ENCODE measurements around the gene BCOR. TPM values are rescaled to one million over a fixed set of nuclear protein-coding genes. Genes with fewer than 3 reads are reported as not detected.

Gene BCOR
- total RNA-seq, 1 donor from 2014 or later: 24.3 TPM

GRCh38 chrX:40103565-40104323, 6.0 kb upstream of the BCOR start:
- DNase-seq (ENCODE audit: low read depth): no peak
- no peak overlapping the region for H3K4me3 ChIP-seq (ENCODE audit: low read depth, low read length)
- TF ChIP-seq, protein P1, sequence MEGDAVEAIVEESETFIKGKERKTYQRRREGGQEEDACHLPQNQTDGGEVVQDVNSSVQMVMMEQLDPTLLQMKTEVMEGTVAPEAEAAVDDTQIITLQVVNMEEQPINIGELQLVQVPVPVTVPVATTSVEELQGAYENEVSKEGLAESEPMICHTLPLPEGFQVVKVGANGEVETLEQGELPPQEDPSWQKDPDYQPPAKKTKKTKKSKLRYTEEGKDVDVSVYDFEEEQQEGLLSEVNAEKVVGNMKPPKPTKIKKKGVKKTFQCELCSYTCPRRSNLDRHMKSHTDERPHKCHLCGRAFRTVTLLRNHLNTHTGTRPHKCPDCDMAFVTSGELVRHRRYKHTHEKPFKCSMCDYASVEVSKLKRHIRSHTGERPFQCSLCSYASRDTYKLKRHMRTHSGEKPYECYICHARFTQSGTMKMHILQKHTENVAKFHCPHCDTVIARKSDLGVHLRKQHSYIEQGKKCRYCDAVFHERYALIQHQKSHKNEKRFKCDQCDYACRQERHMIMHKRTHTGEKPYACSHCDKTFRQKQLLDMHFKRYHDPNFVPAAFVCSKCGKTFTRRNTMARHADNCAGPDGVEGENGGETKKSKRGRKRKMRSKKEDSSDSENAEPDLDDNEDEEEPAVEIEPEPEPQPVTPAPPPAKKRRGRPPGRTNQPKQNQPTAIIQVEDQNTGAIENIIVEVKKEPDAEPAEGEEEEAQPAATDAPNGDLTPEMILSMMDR (conservative IDR thresholded peaks at IDR 0.05; ENCODE audit: low read depth, low read length): no peak

DNA sequence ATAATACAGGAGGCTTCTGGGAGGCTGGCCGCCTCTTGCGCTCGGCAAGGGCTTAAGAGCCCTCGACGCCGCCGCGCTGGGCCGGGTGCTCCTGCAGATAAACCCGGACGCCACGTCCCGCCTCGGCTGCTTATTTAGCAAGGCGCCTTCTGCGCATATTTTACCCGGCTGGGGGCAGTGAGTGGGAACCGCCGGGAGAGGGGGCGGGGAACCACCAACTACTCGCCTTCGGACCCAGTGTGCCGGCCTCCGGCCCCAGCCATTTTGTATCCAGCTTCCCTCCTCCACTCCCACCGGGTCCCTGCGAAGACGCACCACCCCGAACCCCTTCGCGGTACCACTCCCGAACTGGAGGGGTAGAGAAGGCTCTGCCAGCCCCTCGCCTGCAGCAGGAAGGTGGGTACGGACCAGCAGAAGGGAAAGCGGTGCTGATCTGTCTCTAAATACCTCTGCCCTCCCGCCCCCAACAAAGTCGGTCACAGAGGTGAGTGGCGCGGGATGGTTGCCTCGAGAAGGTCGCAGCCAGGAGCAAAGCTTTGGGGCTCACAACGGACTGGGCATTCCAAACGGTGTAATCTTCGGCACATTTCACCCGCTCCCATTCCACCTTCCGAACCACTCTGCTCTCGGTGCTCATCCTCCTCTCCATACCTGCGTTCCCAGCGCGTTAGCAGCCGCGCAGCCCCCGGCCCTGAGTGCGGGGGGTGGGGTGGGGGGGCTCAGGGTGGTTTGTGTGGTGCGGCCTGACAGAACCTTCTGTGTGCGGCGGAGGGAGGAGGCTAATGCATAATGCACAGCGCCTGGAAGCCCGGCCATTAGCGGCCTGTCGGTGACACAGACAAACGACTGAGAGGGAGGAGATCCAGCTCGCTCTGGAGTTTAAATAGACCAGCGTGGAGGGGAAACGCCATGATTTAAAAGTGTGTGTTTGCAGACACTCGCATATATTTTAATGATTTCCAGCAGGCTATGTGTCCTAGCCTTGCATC, 4.9 kb upstream of the BCOR start:
- H3K4me3 ChIP-seq (ENCODE audit: low read depth, low read length): no peak overlapping the region
- DNase-seq (ENCODE audit: low read depth): no peak
- TF ChIP-seq, protein P1 (conservative IDR thresholded peaks at IDR 0.05; ENCODE audit: low read depth, low read length): no peak

- no peak for DNase-seq (ENCODE audit: low read depth)
- H3K4me3 ChIP-seq (ENCODE audit: low read depth, low read length): no peak overlapping the region
- TF ChIP-seq, protein P1 (conservative IDR thresholded peaks at IDR 0.05; ENCODE audit: low read depth, low read length): no peak
Observed at GRCh38 chrX:40101430-40101802, 3.7 kb upstream of the BCOR start.

- H3K4me3 ChIP-seq (ENCODE audit: low read depth, low read length): no peak overlapping the region
- DNase-seq (ENCODE audit: low read depth): no peak
- TF ChIP-seq, protein P1 (conservative IDR thresholded peaks at IDR 0.05; ENCODE audit: low read depth, low read length): no peak
Observed at GRCh38 chrX:40100537-40101429, 3.0 kb upstream of the BCOR start.

DNA sequence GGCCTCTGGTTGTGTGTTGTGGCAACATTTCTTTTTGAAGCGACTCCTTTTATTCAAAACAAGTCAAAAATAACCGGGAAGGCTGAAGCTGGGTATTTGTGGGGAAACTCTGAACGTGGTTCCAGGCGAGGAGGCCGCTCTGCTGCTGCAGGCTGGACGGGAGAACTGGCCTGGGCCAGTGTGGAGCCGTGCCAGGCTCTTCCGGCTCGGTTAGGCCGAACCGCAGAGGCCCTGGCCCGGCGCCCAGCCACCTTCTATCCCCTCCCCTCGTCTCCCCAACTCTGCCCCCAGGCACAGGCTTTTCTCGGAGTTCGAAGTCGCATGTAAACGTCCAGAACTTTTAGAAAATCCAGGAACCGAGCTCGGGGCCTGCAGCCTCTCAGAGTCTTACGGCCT, 2.4 kb upstream of the BCOR start:
- TF ChIP-seq, protein P1 (conservative IDR thresholded peaks at IDR 0.05; ENCODE audit: low read depth, low read length): no peak
- no peak for DNase-seq (ENCODE audit: low read depth)
- no peak overlapping the region for H3K4me3 ChIP-seq (ENCODE audit: low read depth, low read length)
